H9 (cell line): ENCODE results near the gene SHISA4. TPM values are rescaled to one million over a fixed set of nuclear protein-coding genes. Genes with fewer than 3 reads are reported as not detected.

Experiments used
- DNase-seq: peaks from one replicate; pipeline ENCODE4 v3.0.0-alpha.2; 2017
- H2AFZ ChIP-seq: one replicate; pipeline ENCODE4 v1.6.1; 2013; ENCODE audit warnings: mild to moderate bottlenecking, low read length, control low read depth, moderate library complexity
- H2AK5ac ChIP-seq: 2 replicates; pipeline ENCODE4 v1.6.1; 2013; ENCODE audit warnings: low read length, control low read depth, mixed read lengths; ENCODE audit not compliant: insufficient read length
- H2BK120ac ChIP-seq: one replicate; pipeline ENCODE4 v1.6.1; 2013; ENCODE audit warnings: low read depth, mild to moderate bottlenecking, low read length, control low read depth, inconsistent platforms; ENCODE audit not compliant: poor library complexity, severe bottlenecking
- H2BK12ac ChIP-seq: 2 replicates; pipeline ENCODE4 v1.6.1; 2013; ENCODE audit warnings: low read length, control low read depth, mixed read lengths, low read depth; ENCODE audit not compliant: insufficient read length
- H2BK15ac ChIP-seq: 2 replicates; pipeline ENCODE4 v1.6.1; 2013; ENCODE audit warnings: low read depth, low read length, control low read depth
- H2BK20ac ChIP-seq: one replicate; pipeline ENCODE4 v1.6.1; 2013; ENCODE audit warnings: low read depth, mild to moderate bottlenecking, low read length, control low read depth, inconsistent platforms; ENCODE audit not compliant: poor library complexity, severe bottlenecking
- H2BK5ac ChIP-seq: 2 replicates; pipeline ENCODE4 v1.6.1; 2013; ENCODE audit warnings: low read length, control low read depth, mixed read lengths; ENCODE audit not compliant: insufficient read length
- H3K14ac ChIP-seq: 2 replicates; pipeline ENCODE4 v1.6.1; 2013; ENCODE audit warnings: low read length, control low read depth; ENCODE audit not compliant: insufficient read depth
- H3K18ac ChIP-seq: 2 replicates; pipeline ENCODE4 v1.6.1; 2013; ENCODE audit warnings: low read depth, mild to moderate bottlenecking, mixed read lengths, low read length, control low read depth; ENCODE audit not compliant: insufficient read length
- H3K23ac ChIP-seq: 2 replicates; pipeline ENCODE4 v1.6.1; 2013; ENCODE audit warnings: low read length, control low read depth, mixed read lengths, low read depth; ENCODE audit not compliant: insufficient read length
- H3K23me2 ChIP-seq: 2 replicates; pipeline ENCODE4 v1.6.1; 2013; ENCODE audit warnings: low read depth, mild to moderate bottlenecking, mixed read lengths, low read length, control low read depth; ENCODE audit not compliant: insufficient read length, poor library complexity, severe bottlenecking
- H3K27ac ChIP-seq: 2 replicates; pipeline ENCODE4 v1.5.1; 2013; ENCODE audit warnings: low read length, control low read depth, mixed read lengths, low read depth; ENCODE audit not compliant: insufficient read length
- H3K27me3 ChIP-seq: 2 replicates; pipeline ENCODE4 v1.6.1; 2013; ENCODE audit warnings: low read length, control low read depth, inconsistent platforms; ENCODE audit not compliant: insufficient read depth
- H3K4ac ChIP-seq: 2 replicates; pipeline ENCODE4 v1.6.1; 2013; ENCODE audit warnings: low read depth, mild to moderate bottlenecking, control low read depth, inconsistent platforms, low read length, moderate library complexity
- H3K4me1 ChIP-seq: 2 replicates; pipeline ENCODE4 v1.6.1; 2013; ENCODE audit warnings: low read length, control low read depth, inconsistent platforms; ENCODE audit not compliant: insufficient read depth
- H3K4me2 ChIP-seq: 2 replicates; pipeline ENCODE4 v1.6.1; 2013; ENCODE audit warnings: low read length, control low read depth, mixed read lengths; ENCODE audit not compliant: insufficient read length, insufficient read depth
- H3K56ac ChIP-seq: 2 replicates; pipeline ENCODE4 v1.6.1; 2013; ENCODE audit warnings: low read depth, mild to moderate bottlenecking, mixed read lengths, low read length, control low read depth; ENCODE audit not compliant: insufficient read length
- H3K79me1 ChIP-seq: 2 replicates; pipeline ENCODE4 v1.6.1; 2013; ENCODE audit warnings: low read depth, mild to moderate bottlenecking, moderate library complexity, low read length, control low read depth, inconsistent platforms; ENCODE audit not compliant: insufficient read depth, poor library complexity, severe bottlenecking
- H3K79me2 ChIP-seq: 2 replicates; pipeline ENCODE4 v1.6.1; 2013; ENCODE audit warnings: low read length, control low read depth, inconsistent platforms; ENCODE audit not compliant: insufficient read depth
- H3K9ac ChIP-seq: 2 replicates; pipeline ENCODE4 v1.6.1; 2013; ENCODE audit warnings: low read length, control low read depth, mixed read lengths; ENCODE audit not compliant: insufficient read length; ENCODE audit errors: extremely low read depth
- H3K9me3 ChIP-seq: one replicate; pipeline ENCODE4 v1.6.1; 2013; ENCODE audit warnings: low read depth, low read length, inconsistent platforms; ENCODE audit not compliant: control insufficient read depth
- H3T11ph ChIP-seq: one replicate; pipeline ENCODE4 v1.6.1; 2013; ENCODE audit warnings: mild to moderate bottlenecking, low read length, control low read depth, inconsistent platforms
- H4K20me1 ChIP-seq: one replicate; pipeline ENCODE4 v1.6.1; 2013; ENCODE audit not compliant: control insufficient read depth, insufficient read length, insufficient read depth
- H4K5ac ChIP-seq: 2 replicates; pipeline ENCODE4 v1.6.1; 2013; ENCODE audit warnings: low read depth, mild to moderate bottlenecking, mixed read lengths, low read length, control low read depth; ENCODE audit not compliant: insufficient read length
- H4K8ac ChIP-seq: replicated peaks from 2 replicates; pipeline ENCODE4 v1.6.1; 2013; ENCODE audit warnings: low read length, control low read depth, mixed read lengths, low read depth; ENCODE audit not compliant: insufficient read length
- H4K91ac ChIP-seq: 2 replicates; pipeline ENCODE4 v1.6.1; 2013; ENCODE audit warnings: low read depth, mild to moderate bottlenecking, moderate library complexity, mixed read lengths, low read length, control low read depth; ENCODE audit not compliant: insufficient read length
- H3K27ac Mint-ChIP-seq, 3 experiments: 2 replicates in 2 of 3; 3 replicates in 1 of 3; pipeline ENCODE4 v1.8.0; 2020 to 2021; ENCODE audit warnings: mixed read lengths in 3 of 3, mild to moderate bottlenecking in 1 of 3, moderate library complexity in 1 of 3
- H3K27me3 Mint-ChIP-seq: 2 replicates; pipeline ENCODE4 v1.8.0; 2021; ENCODE audit warnings: low read depth, mild to moderate bottlenecking, moderate library complexity, mixed read lengths
- H3K36me3 Mint-ChIP-seq, 3 experiments: 2 replicates in 2 of 3; 3 replicates in 1 of 3; pipeline ENCODE4 v1.8.0; 2020 to 2021; ENCODE audit warnings: low read depth in 3 of 3, mixed read lengths in 3 of 3; ENCODE audit not compliant: insufficient read depth in 1 of 3
- H3K4me1 Mint-ChIP-seq, 2 experiments: 2 replicates each; pipeline ENCODE4 v1.8.0; 2020; ENCODE audit warnings: mixed read lengths in 2 of 2
- H3K4me3 Mint-ChIP-seq, 2 experiments: 2 replicates in 1 of 2; 3 replicates in 1 of 2; pipeline ENCODE4 v1.8.0; 2020 to 2021; ENCODE audit warnings: mild to moderate bottlenecking in 2 of 2, mixed read lengths in 2 of 2, moderate library complexity in 1 of 2
- H3K9me3 Mint-ChIP-seq, 2 experiments: 2 replicates in 1 of 2; 3 replicates in 1 of 2; pipeline ENCODE4 v1.8.0; 2020; ENCODE audit warnings: mild to moderate bottlenecking in 2 of 2, mixed read lengths in 2 of 2, moderate library complexity in 1 of 2
- CTCF ChIP-seq: fragments of 200-600 bp; sonication (generic); conservative IDR thresholded peaks from 3 replicates; pipeline ENCODE4 v1.8.0; 2021; ENCODE audit warnings: antibody characterized with exemption, mild to moderate bottlenecking
- WGBS: extraction: QIAGEN DNeasy Blood & Tissue Kit; methylation state at CpG from one replicate; pipeline ENCODE4 v1.1.7; 2013; ENCODE audit warnings: missing lambda C conversion rate, low lambda C conversion rate, mixed read lengths; ENCODE audit not compliant: insufficient read length; ENCODE audit errors: extremely low coverage; 5-methylcytosine and 5-hydroxymethylcytosine counted together
- total RNA-seq: library from RNA; stranded (reverse); gene quantifications from 2 replicates; pipeline ENCODE4 v1.2.1, GENCODE V29; 2021

The SHISA4 gene
- total RNA-seq, 1 experiment from 2014 or later, result 6.3 TPM

GRCh38 chr1:201914456-201915235, 25.9 kb downstream of the SHISA4 start:
- H3K23me2 ChIP-seq, result no peaks in the 10 kb centered on the region
- H3K9ac ChIP-seq, result no peak overlapping the region
- peaks cover 9 to 16% of the 10 kb centered on the region in 2 experiments for H3K4me1 Mint-ChIP-seq
- no peaks in the 10 kb centered on the region; the same call in none of the 2 replicates for H3K27me3 Mint-ChIP-seq
- no peak overlapping the region for H2BK15ac ChIP-seq
- no peaks in the 10 kb centered on the region for H3K9me3 ChIP-seq
- no peak overlapping the region for H2BK20ac ChIP-seq
- no peaks in the 10 kb centered on the region for H3K36me3 Mint-ChIP-seq
- DNase-seq, result no peak
- H4K8ac ChIP-seq, result no peak overlapping the region
- H2AK5ac ChIP-seq, result no peak overlapping the region
- no peak overlapping the region for H3K4me2 ChIP-seq
- no peaks in the 10 kb centered on the region for H4K20me1 ChIP-seq
- no peak overlapping the region for H2BK120ac ChIP-seq
- H2BK5ac ChIP-seq, result no peak overlapping the region
- H3K4me3 Mint-ChIP-seq, result no peak overlapping the region; a peak in 1 of 5 replicates
- no peak overlapping the region for H3K4ac ChIP-seq
- H2AFZ ChIP-seq, result no peak overlapping the region
- H2BK12ac ChIP-seq, result no peak overlapping the region
- no peak overlapping the region for H3K18ac ChIP-seq
- H3T11ph ChIP-seq, result no peak overlapping the region
- H3K27ac ChIP-seq, result no peak overlapping the region
- H3K79me1 ChIP-seq, result no peaks in the 10 kb centered on the region
- H3K79me2 ChIP-seq, result no peaks in the 10 kb centered on the region
- H3K4me1 ChIP-seq, result no peaks in the 10 kb centered on the region
- no peak overlapping the region for H4K91ac ChIP-seq
- no peak for TF ChIP-seq CTCF
- no peak overlapping the region for H3K56ac ChIP-seq
- H4K5ac ChIP-seq, result no peak overlapping the region
- H3K9me3 Mint-ChIP-seq, result no peaks in the 10 kb centered on the region
- no peaks in the 10 kb centered on the region for H3K27me3 ChIP-seq
- WGBS, result no CpG with 5 or more reads among the region's 14 CpGs
- H3K27ac Mint-ChIP-seq, result no peak overlapping the region
- no peak overlapping the region for H3K14ac ChIP-seq
- no peak overlapping the region for H3K23ac ChIP-seq
